NCI-H1436 (cell line): Measurements from ENCODE around the gene EPHB1.

Experiments used
- DNase-seq: peaks from one replicate; lab custom pipeline; 2025; lab: John Stamatoyannopoulos, UW

The EPHB1 gene

DNA sequence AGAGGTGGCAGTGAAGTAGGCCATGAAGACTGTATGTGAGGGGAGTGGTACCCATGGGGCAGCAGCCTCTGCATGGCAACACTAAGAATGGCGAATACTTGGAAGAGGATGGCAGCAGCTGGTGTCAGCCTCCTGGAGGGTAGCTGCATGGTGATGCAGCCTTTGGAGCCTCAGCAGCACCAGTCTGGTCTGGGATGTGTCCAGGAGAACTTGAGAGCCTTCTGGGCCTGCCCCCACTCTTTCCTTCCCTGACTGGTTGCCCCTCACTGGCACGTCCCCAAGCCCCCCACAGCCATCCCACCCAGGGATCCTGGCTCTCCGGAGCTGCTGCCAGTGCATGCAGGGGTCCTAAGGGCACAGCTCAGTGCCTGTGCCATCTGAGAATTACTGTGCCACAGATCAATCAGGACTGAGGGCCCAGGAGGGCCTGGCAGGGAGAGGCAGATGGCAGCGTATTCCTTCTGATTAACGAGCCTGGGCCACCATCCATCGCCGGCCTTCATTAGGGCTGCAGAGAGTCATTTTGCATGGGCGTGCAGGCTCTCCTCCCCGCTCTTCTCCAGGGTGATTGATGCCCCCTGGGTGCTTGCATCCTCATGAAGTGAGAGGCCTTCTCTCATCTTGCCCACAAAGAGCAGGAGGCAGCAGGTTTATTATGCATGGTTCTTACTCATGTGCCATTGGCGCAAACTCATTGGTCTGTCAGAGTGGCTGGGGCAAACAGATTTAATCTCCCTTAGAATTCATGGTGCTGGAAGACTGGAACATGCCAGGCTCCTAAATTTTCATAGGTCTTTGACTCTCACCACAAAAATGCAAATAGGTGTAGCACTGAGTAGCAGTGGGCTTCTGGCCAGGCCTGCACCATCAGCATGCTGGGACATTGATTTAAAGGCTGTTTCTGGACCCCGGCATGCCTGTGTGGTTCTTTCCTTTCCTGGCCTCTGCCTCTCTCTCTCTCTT is 116.8 kb downstream of the EPHB1 start:
- DNase-seq: no peak

DNA sequence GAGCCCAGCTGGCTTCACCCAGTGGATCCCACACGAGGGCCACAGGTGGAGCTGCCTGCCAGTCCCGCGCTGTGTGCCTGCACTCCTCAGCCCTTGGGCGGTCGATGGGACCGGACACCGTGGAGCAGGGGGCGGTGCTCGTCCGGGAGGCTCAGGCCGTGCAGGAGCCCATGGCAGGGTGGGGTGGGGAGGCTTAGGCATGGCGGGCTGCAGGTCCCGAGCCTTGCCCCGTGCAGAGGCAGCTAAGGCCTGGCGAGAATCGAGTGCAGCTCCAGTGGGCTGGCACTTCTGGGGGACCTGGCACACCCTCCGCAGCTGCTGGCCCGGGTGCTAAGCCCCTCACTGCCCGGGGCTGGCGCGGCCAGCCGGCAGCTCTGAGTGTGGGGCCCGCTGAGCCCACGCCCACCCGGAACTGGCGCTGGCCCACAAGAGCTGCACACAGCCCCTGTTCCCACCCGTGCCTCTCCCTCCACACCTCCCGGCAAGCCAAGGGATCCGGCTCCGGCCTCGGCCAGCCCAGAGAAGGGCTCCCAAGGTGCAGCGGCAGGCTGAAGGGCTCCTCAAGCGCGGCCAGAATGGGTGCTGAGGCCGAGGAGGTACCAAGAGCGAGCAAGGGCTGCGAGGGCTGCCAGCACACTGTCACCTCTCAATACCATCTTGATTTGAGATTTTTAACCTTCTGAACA is 121.4 kb downstream of the EPHB1 start:
- DNase-seq: no peak

DNA sequence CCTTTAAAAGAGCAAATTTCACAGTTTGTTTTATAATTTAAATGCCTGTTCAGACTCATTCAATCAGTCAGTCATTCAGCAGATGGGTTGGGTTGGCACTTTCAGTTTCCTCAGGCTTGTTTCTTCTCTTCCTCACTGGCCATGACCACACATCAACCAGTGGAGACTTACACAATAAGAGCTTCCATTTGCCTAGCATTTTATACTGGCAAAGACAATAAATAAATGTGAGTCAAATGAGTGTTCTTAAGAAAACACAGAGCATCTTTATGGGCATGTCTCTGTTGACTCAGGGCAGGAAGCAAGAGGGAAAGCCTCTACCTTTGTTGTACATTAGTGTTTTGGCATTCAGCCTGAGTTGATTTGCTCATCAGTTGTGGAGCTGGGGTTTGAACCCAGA is 122.6 kb downstream of the EPHB1 start:
- DNase-seq: no peak

DNA sequence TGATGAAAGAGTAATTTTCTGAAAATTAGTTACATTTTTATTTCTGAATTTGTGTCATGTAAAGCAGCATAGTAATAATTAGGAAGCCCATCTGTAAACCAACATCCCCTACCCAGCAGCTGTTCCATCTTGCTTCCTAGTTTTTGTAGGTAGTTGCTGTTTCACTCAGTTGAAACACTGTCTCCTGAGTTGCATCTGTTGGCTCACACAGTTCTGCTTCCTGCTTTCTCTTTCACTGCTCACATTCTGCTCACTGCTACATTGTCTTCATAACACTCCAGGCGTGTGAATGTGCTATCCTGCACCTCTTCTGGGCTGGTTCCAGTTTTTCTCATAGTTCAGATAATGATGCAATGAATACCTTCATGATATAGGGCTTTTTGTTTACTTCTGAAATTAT is 123.4 kb downstream of the EPHB1 start:
- no peak for DNase-seq

DNA sequence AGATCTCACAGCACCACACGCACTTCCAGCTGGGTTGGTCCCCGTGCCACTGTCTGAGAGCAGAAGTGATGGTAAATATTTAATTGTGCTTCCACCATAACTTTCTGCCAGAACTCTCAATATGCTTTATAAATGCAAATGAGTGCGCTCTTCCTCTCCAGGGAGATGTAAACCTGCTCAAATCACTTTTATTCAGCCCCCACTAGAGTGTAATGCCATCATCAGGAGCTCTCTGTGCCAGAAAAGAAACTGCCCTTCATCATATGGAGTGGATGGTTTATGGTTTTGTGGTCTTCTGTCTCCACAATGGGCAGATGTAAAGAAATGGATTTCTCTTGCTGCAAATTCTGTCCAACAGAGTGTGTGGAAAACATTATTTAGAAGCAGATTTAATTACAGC is 127.0 kb downstream of the EPHB1 start:
- DNase-seq: no peak

DNA sequence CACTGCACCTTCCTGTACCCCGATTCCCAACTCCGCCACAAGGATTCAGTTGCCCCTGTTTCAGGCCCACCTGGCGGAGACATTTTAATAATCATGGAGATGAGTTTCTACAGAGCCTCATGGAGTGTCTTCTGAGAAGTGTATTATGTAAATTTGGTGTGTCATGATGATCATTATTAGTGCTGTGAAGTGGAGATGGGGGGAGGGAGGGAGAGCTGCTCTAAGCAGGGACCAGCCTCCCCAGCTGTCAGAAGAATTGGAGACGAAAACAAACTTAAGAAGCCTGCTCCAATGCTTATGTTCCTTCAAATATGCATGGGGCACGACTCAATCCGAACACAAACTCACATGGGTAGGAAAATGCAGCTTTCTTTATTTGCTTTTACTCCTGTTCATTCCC is 127.8 kb downstream of the EPHB1 start:
- DNase-seq: no peak

DNA sequence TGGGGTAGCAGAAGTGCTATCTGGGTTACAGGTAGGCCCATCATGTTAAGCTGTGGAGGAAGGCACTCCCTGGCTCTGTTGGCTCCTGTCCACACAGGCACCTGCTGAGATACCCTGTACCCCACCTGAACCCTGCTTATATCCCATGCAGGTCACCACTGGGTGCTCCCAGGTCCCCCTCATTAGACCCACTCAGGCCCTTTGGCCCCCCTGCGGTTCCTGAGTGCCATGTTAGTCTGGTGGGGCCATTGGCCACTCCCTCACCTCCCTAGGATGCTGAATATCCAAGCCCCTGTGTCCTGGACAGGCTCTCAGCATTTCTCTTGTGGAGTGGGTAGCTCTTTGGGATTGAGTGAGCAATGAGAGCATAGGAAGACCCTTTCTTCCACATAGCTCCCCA is 128.2 kb downstream of the EPHB1 start:
- DNase-seq: no peak

DNA sequence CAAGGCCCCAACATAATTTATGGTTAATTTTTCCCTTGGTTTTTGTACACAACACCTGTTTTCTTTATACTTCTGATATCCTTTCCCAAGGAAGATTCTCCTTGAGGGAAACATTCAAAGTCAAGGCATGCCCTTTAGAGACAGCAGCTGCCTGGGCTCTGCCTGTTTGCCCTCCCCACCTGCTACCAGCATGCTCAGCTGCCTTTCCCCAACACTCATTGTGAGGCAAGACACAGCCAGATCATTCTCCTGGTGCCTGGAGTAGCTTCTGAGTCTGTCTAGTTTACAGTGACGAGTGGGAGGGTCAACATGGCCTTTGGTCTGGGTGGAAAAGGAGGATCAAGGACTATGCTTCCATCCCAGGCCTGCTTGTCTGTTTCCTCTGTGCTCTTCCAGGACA is 132.5 kb downstream of the EPHB1 start:
- no peak for DNase-seq

DNA sequence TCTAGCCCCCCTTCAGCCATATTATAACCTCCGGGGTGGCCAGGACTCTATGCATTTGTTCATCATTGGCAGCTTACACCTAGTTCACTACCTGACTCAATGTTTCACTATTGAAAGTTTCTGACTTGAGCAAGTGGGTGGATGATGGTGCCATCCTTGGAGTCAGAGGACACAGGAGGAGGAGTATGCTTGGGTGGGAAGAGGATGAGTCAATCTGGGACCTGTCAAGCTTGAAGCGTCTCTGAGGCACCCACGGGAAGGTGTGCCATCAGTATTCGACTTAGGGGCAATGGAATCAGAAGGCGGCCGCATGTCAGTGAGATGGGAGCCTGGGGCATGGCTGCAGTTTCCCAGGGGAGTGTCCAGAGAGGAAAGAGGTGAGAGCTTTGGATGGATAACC is 133.3 kb downstream of the EPHB1 start:
- no peak for DNase-seq

DNA sequence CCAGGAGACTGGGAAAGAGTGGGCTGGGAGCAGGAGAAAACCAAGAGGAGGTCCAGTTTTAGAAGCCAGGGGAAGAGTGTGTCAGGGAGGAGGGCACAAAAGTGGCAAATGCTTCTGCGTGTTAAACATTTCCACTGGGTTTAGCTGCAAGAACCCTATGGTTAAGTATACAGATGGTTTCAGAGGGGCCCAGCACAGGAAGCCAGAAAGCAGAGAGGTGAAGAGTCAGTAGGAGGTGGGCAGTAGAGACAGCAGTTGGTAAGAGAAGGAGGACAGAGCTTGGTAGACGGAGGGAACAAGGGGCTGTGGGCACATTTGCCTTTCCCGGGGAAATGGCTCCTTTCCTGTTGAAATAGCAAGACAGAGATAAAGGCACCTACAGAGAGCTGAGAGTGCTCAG is 133.8 kb downstream of the EPHB1 start:
- DNase-seq: no peak

DNA sequence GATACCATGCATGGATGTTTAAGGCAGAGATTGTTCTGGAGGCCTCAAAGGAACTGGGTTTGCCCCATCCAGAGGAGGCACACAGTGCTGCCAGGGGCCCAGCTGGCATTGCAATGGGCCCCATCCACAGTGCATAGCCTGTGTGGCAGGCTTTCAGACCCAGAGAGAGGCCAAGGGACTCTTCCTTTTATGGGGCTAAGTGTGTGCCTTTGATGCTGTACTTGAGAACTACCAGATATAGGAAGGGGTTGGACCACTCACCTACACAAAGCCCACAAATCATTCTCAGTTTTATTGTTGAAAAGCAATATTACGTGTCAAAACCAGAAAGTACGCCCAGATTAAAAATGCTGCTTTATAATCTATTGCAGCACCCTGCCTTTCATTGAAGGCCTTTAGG is 134.9 kb downstream of the EPHB1 start:
- DNase-seq: no peak

DNA sequence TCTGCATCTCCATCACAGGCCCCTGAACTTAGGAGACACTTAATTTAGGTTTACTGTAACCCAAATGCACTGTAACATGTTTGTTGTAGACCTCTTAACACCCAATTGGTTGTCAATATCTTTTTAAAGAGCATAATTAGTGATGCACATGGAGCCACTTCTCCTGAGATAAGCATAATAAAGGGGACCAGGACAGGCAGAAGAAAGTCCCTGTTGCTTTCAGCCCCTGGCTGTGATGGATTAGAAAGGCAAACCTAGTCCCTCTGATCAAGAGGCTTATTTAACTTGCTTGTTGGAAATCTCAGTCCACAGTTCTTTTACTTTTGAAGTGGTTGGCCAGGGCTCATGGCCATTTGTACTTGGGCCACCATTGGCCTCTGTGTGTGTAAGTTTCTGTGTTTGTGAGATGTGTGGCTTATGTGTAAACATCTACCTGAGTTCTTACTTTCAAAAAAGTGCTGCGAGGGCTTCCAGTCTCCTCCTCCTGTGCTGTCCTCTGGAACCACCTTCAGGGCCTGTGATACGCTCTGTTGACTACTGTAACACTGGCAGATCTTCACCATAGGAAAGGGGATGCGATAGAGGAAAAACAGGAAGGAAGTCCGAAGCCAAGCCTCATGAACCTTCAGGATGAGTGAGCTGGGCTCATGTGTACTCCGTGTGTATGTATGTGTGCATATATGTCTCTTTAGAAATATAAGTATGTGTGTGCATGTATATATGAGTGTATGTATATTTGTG is 136.2 kb downstream of the EPHB1 start:
- no peak for DNase-seq

DNA sequence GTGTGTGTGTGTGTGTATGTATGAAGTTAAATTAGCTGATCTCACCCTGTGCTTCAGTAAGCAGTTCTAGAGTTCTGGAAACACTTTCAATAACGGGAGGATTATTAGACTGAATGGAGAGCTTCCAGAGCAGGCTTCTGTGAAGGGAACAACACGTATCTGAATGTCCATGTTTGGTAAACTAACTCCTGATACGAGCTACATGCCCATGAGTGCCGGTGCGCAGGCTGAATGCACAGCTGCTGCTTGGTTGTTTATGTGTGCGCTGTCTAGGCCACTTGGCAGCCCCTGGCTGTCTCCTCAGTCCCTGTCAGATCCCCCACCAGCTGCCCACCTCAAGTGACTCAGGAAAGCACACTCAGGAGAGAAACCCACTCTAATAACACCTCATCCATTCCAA is 137.0 kb downstream of the EPHB1 start:
- no peak for DNase-seq

DNA sequence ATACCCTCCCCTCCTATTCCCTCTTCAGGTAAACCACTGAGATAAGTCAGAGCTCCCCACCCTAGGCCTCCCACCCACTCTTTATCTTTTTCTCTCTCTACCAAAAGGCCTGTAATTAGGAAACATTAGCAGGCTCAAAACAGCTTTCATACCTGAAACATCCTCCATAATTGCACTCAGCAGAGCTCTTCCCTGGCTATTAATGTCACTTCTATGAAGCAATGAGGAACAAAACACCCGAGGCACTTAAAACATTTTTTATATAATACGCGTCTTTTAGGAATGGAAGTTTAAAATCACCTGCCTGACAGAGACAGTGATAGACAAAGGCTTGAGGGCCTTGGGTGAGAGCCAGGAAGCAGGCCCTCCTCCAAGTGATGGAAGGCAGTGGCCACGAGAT is 138.9 kb downstream of the EPHB1 start:
- peak; percentile 33 for DNase-seq

DNA sequence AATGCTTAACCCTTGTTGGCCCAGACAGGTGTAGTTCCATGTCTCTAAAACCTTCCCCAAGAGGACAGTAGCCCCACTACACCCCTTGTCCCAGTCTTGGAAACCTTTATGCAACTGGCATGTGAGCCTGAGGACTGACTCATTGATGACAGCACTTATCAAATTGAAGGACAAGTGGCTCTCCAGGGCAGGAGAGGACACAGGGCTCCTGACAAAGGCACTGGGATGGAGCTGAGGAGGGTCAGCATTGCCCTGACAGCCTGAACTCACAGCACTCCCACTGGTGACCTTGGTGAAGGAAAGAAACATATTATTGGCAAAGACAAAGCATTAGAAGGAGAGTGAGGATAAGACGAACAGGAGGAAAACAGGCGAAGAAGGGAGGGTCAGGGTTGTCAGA is 139.9 kb downstream of the EPHB1 start:
- DNase-seq: no peak

DNA sequence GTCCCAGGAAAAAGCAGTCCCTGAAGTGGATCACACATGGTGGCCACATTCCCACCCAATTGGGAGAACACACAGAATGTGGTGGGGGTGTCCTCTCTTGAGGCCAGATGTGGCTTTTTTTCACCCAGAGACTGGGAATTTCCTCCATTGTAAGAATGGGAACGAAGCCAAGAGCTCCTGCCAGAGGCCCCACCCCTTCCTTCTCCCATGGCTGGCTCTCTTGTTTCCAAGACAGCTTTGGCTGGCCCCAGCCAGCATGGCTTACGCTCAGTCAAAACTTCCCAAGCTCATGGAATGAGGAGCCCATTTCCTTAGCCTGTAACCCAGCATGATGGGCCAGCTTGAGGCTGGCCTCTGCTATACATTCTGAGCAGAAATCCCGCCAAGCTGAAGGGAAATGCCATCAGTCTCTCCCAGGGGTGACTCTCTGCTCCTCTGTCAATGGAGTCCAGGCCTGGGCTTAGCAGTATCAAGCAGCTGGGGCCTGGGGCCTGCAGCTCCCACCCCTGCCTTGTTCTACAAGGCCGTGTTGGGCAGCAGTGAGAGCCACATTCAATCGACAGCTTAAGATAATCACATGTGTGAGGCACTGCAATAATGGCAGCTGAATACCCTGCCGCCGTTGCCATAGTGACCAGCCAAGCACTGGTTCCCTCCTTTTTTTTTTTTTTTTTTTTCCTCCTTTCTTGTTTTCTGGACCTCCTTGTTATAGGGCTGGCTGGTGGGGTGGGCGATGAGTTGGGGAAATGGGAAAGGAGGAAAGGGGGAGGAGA is 142.4 kb downstream of the EPHB1 start:
- DNase-seq: peak; percentile 73

DNA sequence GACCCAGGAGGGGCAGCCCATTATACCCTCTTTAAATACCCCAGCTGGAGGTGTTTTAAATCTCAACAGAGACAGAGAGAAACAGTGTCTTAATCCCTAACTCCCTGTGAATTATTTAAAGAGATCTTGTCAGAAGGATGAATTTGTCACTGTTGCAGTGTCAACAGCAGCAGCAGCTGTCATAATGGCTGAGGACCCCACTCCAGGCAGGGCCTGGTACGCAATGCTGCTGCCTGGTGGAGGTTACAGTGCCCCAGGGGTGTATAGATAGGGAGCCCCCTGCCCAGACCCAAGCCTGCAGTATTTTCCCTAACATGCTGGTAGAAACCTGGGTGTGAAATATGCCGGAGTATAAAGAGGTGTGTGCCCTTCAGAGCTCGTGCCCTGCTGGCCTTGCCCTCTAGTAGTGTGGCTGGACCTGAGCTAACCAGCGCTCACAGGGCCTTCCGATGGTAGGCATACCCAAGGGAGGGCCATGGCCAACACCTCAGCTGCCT is 143.0 kb downstream of the EPHB1 start:
- DNase-seq: no peak

DNA sequence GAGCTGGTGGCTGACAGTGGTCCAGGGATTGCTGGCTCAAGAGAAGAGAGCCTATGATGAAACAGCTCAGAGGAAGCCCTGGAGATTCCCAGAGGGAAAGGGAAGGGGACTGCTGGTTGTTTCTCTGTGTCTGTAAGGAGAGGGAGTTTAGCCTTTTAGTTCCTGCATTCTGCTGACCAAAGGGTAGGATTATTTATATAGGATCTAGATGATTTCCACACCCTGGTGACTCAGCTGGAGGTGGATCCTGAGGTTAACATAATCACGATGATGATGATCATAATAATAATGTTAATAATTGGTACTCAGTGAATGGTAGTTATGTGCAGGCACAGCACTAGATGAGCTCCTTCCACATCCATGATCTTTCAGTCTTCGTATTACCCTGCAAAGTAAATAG is 144.9 kb downstream of the EPHB1 start:
- no peak for DNase-seq

DNA sequence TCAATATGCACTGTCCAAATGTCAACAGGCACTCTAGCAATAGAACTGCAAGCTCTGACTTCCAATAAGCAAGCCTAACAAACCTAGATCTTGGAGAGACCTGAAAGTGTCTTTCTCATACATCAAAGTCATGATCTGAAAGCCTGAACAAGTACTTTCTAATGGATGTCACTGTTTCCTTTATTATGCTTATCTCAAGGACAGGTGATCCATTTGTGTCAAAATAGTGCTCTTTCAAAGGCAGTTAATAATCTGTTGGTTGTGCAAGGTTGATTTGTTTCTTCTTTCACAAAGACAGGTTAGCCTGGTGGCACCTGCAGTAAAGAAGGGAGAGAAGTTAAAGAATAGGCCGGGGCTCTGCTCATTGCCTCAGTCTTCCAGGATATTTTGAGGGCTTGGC is 146.8 kb downstream of the EPHB1 start:
- no peak for DNase-seq

DNA sequence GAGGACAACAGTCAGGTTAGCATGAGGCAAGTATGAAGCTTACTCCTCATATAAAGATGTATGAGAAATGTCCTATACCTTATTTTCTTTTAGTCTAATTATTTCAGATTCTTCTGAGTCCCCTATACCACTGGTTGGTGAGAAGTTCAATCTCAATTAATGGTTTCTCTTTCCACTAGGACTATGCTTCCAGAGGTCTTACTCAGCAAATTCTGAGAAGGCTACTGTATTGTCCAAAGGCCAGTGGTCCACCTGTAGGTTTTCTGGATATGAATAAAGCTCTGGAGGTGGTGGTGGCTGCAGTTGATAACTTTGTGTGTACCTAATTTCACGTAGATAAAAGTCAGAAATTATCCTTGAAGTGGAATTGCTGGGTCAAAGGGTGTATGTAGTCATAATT is 149.4 kb downstream of the EPHB1 start:
- DNase-seq: no peak

DNA sequence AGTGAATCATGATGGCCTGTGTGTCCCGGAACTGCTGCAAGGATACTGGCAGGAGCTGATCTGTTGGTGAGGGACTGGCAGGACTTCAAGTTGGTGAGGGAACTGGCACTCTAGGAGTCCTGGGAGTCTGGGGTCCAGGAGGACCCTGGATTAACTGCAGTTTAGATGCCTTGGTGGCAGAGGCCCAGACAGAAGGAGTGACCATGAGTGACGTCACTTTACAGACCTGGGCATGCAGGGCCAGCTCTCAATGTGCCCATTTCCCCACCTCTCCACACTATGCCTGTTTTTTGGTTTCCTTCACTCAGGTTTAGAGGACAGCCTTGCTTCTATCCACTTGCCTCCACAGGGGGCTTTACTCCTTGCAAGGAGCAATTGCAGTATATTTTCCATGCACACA is 154.1 kb downstream of the EPHB1 start:
- no peak for DNase-seq

DNA sequence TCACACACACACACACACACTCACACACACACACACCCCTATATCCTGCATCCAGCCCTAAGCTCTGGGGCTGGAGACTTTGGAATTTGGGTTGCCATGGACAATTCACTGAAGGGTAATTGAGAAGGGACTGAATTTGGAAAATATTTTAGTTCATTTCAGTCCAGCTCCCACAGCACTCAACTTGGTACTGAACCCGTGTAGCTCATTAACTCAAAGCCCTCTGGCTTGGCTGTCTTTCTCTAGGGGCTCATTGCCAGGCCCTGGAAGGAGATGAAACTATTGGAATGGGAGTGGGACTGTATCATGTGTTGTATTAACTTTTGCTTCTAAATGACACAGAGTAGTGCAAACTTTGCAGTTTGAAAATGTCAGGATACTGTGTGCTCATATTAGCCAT is 157.3 kb downstream of the EPHB1 start:
- no peak for DNase-seq
